ENCODE results near the gene RIC8B.

- TF ChIP-seq CTCF (IDR thresholded peaks at IDR 0.05; ENCODE audit: low read depth, low read length, poor library complexity, severe bottlenecking) (no peak), EZH2phosphoT487 (IDR thresholded peaks at IDR 0.05; ENCODE audit: borderline replicate concordance, low read length) (no peak)
These were observed 6.3 kb upstream of the RIC8B start for GRCh38 chr12:106767954-106768822.
